Ramos (cell line): Measurements from ENCODE around the gene FFAR3.
"Not testable (repeated sequence)": the region's sequence is repeated elsewhere in the genome, so short reads cannot be mapped to it uniquely, and the experiment has no call there.

Experiments
- in situ Hi-C: fragments of 300-500 bp; cut with MboI; formaldehyde crosslinking; loops from one replicate; pipeline ENCODE4 v1.14.3; 2022; ENCODE audit warnings: low sequenced_read_pairs; ENCODE audit not compliant: unreplicated experiment

Gene FFAR3

DNA sequence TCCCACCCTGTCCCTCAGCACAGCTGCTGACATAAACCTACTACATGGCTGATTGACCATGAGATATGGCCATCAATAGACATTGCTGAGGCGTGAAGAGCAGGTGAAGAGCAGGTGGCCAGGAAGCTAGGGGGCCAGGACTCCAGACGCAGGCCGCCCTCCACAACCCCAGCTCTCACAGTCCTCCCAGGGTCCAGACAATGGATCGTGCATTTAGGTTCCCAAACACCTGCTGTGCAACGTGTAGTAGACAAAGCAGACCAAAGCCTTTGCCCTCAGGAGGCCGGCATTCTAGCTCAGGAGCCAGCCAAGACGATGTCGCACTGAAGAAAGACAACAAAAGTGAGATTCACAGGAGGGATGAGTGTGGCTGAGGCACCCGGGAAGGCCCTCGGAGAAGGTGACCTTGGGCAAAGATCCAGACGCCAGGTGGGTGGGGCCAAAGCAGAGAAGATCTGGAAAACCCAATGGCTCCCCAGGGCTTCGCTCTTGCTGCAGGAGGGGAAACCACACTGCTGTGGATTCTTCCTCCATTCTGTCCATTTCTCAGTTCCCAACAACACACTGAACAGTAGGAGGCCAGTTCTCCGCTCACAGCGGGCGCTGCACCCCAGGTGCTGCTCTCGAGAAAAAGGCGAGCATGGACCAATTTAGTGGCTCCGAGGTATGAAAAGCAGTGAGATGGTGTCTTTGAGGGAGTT is 9.2 kb upstream of the FFAR3 start:
- in situ Hi-C loops, result loop anchor here (5.0 kb wide), 1 partner anchor 77 kb away; no protein-coding TSS in a partner anchor

DNA sequence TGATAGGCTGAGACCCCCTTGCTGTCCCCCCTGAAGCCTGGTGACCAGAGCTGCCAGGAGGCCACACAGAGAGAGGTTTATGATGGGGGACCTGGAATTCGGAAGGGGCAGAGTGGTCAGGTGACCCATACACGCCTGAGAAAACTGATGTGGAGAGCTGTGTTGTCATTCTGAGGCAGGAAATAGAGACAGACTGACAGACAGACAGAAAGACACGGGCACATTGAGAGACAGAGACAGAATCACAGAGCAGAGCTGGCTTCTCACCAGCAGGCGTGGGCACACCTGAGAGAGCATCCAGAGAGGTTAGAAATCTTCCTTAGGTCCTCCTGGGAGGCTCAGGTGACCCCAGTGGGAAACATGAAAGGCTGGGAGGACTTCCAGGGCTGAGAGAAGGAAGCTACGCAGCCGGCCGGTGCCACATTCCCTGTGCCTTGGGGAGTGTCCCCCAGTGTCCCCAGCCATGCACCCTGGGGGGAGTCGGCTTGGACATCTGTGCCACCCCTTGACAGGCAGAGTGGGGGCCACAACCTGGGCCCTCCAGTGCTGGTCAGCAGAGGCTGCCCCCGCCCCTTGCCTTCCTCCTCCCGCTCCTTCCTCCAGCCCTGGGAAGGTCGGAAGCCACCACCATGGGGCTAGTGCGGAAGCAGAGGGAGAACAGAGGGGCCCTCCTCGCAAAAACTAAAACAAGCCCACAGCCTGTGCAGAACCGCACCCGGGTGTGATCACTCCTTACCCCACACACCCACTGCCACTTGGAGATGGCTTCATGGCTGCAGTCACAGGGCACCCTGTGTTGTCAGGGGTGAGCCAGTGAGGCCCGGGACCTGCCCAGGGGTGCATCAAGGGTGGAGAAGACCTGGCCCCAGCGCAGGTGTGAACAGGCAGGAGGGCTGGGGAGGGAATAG is 8.4 kb upstream of the FFAR3 start:
- in situ Hi-C loops, result loop anchor here (5.0 kb wide), 1 partner anchor 78 kb away; no protein-coding TSS in a partner anchor

DNA sequence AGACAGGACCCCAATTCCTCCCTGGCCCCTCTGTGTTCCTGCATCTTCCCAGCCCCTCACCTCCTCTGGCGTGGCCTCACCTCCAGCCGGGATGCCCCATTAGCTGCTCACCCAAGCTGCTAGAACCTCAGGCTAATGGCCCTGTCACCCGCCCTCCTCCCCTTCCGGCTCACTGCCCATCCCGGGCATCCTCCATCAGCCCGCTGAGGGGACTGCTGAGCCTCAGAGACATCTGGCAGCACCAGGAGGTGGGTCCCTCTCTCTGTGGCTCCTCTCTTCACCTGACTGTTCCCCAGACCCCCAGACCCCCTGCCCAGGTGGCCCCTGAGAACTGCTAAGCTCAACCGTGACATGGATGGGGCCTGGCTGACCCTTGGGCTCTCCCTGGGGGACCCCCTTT is 7.7 kb upstream of the FFAR3 start:
- in situ Hi-C loops, result no loop called here

DNA sequence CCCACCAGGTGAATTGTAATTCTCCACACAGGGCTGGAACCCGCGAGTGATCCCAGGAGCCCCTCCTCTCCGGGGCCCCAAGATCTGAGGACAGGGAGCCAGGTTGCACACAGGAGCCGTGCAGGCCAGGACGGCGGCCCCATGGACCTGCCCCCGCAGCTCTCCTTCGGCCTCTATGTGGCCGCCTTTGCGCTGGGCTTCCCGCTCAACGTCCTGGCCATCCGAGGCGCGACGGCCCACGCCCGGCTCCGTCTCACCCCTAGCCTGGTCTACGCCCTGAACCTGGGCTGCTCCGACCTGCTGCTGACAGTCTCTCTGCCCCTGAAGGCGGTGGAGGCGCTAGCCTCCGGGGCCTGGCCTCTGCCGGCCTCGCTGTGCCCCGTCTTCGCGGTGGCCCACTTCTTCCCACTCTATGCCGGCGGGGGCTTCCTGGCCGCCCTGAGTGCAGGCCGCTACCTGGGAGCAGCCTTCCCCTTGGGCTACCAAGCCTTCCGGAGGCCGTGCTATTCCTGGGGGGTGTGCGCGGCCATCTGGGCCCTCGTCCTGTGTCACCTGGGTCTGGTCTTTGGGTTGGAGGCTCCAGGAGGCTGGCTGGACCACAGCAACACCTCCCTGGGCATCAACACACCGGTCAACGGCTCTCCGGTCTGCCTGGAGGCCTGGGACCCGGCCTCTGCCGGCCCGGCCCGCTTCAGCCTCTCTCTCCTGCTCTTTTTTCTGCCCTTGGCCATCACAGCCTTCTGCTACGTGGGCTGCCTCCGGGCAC is 6.7 kb upstream of the FFAR3 start:
- in situ Hi-C loops, result no loop called here

DNA sequence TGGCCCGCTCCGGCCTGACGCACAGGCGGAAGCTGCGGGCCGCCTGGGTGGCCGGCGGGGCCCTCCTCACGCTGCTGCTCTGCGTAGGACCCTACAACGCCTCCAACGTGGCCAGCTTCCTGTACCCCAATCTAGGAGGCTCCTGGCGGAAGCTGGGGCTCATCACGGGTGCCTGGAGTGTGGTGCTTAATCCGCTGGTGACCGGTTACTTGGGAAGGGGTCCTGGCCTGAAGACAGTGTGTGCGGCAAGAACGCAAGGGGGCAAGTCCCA is 6.1 kb upstream of the FFAR3 start:
- in situ Hi-C loops, result no loop called here

- in situ Hi-C loops, result no loop called here
Measured at GRCh38 chr19:35352448-35353304, 5.6 kb upstream of the FFAR3 start.

DNA sequence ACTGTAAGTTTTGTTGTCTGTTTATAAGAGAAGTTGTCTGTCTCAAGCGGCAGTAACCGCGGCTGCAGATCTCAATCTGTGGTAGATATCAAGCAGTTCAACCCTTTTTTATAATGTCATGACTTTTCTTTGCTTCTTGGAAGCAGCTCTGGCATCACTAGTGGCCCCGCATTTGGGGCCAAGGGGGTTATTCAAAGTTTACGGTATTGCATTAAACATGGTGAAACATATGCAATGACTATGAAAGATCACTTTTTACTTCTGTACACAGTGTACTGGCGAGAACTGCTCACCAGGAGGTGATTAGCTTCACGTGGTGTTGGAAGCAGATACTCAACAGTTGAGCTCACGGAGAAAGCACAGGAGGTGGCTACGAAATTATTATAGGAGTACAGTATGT is 4.6 kb upstream of the FFAR3 start:
- in situ Hi-C loops, result no loop called here

- in situ Hi-C loops, result no loop called here
Measured at GRCh38 chr19:35354898-35355297, 3.4 kb upstream of the FFAR3 start.

DNA sequence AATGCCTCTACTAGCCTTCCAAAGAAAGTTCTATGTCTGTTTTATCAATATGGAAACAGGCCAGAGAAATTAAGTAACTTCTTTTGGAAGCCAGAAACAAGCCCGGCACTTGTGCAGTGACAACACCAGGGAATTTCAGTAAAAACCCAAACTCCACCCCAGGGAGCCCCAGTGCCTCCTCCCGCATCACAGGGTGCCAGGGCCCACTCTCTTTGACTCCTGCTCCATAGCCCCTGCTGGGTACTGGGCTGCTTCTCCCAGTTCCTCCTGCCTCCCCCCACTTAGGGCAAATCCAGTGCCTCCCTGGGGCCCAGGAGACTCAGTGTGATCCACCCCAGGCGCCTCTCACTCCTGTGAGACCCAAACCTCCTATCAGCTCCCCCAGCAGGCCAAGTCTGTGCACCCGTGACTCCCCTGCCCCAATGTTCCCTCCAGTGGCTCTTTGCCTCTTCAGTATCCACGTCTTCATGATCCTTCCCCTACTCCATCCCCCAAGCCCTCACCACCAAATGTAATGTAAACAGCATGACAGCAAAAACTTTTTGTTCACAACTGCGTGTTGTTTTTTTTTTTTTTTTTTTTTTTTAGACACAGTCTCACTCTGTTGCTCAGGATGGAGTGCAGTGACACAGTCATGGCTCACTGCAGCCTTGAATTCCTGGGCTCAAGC is 2.3 kb upstream of the FFAR3 start:
- in situ Hi-C loops, result no loop called here

DNA sequence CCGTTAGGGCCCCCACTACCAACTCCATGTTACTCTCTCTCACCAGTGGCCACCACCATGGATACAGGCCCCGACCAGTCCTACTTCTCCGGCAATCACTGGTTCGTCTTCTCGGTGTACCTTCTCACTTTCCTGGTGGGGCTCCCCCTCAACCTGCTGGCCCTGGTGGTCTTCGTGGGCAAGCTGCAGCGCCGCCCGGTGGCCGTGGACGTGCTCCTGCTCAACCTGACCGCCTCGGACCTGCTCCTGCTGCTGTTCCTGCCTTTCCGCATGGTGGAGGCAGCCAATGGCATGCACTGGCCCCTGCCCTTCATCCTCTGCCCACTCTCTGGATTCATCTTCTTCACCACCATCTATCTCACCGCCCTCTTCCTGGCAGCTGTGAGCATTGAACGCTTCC is 574 bp downstream of the FFAR3 start:
- in situ Hi-C loops, result not testable (repeated sequence)

DNA sequence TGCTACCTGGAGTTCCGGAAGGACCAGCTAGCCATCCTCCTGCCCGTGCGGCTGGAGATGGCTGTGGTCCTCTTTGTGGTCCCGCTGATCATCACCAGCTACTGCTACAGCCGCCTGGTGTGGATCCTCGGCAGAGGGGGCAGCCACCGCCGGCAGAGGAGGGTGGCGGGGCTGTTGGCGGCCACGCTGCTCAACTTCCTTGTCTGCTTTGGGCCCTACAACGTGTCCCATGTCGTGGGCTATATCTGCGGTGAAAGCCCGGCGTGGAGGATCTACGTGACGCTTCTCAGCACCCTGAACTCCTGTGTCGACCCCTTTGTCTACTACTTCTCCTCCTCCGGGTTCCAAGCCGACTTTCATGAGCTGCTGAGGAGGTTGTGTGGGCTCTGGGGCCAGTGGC is 1.1 kb downstream of the FFAR3 start:
- in situ Hi-C loops, result not testable (repeated sequence)

GRCh38 chr19:35360081-35360480 is 1.8 kb downstream of the FFAR3 start:
- in situ Hi-C loops, result not testable (repeated sequence)

DNA sequence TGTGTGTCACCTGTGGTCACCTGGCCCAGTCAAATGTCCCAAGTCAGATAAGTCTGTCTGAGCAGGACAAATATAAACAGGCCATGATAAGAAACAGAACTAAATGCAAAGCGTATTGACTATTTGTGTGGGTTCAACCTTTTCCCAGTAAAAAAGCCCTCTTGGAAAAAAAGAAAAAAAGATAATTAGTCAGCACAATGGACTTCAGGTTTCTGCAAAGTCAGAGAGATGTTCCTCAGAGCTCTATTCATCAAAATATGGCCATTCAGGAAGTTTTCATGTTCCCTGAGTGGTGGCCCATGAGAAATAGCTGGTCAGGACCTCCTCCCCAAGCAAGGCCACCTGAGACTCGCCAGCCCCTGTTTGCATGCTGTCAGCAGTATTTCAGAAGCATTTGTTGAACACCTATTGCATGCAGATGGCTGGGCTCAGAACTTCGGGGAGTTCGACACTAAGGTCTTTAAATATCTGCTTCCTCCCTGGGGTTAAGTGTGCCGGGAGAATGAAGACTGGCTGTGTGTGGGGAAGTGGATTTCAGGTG is 2.7 kb downstream of the FFAR3 start:
- in situ Hi-C loops, result no loop called here

DNA sequence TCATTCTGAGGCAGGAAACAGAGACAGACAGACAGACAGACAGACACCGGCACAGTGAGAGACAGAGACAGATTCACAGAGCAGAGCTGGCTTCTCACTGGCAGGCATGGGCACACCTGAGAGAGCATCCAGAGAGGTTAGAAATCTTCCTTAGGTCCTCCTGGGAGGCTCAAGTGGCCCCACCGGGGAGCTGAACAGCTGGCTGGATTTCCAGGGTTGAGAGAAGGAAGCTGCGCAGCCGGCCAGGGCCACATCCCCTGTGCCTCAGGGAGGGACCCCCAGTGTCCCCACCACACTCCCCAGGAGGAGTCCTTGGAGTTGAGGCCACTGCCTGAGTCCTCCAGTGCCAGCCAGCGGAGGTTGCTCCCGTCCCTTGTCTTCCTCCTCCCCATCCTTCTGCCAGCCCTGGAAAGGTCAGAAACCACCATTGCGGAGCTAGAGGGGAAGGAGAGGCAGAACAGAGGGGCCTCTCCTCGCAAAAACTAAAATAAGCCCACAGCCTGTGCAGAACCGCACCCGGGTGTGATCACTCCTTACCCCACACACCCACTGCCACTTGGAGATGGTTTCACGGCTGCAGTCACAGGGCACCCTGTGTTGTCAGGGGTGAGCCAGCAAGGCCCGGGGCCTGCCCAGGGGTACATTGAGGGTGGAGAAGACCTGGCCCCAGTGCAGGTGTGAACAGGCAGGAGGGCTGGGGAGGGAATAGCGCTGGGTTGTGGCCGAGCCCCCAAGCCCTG is 4.2 kb downstream of the FFAR3 start:
- in situ Hi-C loops, result no loop called here

- in situ Hi-C loops, result no loop called here
Measured at GRCh38 chr19:35363001-35363590, 4.8 kb downstream of the FFAR3 start.

- in situ Hi-C loops, result no loop called here
Measured at GRCh38 chr19:35363711-35364425, 5.6 kb downstream of the FFAR3 start.

GRCh38 chr19:35365303-35365702 is 7.0 kb downstream of the FFAR3 start:
- in situ Hi-C loops, result no loop called here

DNA sequence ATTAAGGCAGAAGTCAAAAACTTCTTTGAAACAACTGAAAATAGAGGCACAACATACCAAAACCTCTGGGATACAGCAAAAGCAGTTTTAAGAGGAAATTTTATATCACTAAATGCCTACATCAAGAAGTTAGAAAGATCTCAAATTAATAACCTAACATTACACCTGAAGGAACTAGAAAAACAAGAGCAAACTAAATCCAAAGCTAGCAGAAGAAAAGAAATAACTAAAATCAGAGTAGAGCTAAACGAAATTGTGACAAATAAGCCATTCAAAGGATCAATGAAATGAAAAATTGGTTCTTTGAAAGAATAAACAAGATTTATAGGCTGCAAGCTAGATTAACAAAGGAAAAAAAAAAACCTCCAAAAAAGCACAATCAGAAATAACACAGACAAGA is 10.1 kb downstream of the FFAR3 start:
- in situ Hi-C loops, result no loop called here
